Stimulated activated CD8-positive, alpha-beta memory T cell treated with anti-CD3 and anti-CD28 coated beads, Interleukin-7, amount 100 ng/mL, for 4 hours (primary cell): ENCODE data around the gene FBXO46.
"Not testable (repeated sequence)": the region's sequence is repeated elsewhere in the genome, so short reads cannot be mapped to it uniquely, and the experiment has no call there.

Source experiments
- DNase-seq, 2 donors: peaks; one replicate each; pipeline ENCODE4 v3.0.0-alpha.2; 2020; ENCODE audit warnings: low read depth in 2 of 2

Gene FBXO46

GRCh38 chr19:45728683-45729082 is 2.0 kb downstream of the FBXO46 start:
- not testable (repeated sequence) for DNase-seq

- DNase-seq = not testable (repeated sequence)
These were observed 10.6 kb downstream of the FBXO46 start for GRCh38 chr19:45720065-45720464.

GRCh38 chr19:45717983-45718650 is 12.6 kb downstream of the FBXO46 start:
- no peak for DNase-seq

GRCh38 chr19:45717131-45717982 is 13.3 kb downstream of the FBXO46 start:
- DNase-seq = peak; percentile 97

- no peak for DNase-seq
These were observed 14.2 kb downstream of the FBXO46 start for GRCh38 chr19:45716359-45717130.

GRCh38 chr19:45715139-45715538 is 15.6 kb downstream of the FBXO46 start:
- DNase-seq = no peak

GRCh38 chr19:45713141-45713540 is 17.6 kb downstream of the FBXO46 start:
- DNase-seq = no peak

- no peak for DNase-seq
These were observed 18.0 kb downstream of the FBXO46 start for GRCh38 chr19:45712699-45713067.

- DNase-seq = no peak
These were observed 18.6 kb downstream of the FBXO46 start for GRCh38 chr19:45711851-45712698.

GRCh38 chr19:45710356-45711130 is 20.2 kb downstream of the FBXO46 start:
- no peak for DNase-seq

GRCh38 chr19:45705710-45706415 is 24.8 kb downstream of the FBXO46 start:
- no peak for DNase-seq

- no peak for DNase-seq
These were observed 25.6 kb downstream of the FBXO46 start for GRCh38 chr19:45705115-45705514.

- DNase-seq = no peak
These were observed 29.0 kb downstream of the FBXO46 start for GRCh38 chr19:45701676-45702075.

- DNase-seq = peak; percentile 59 to 61
These were observed 37.4 kb downstream of the FBXO46 start for GRCh38 chr19:45693106-45693788.

GRCh38 chr19:45692187-45693105 is 38.2 kb downstream of the FBXO46 start, which contains the start of gene QPCTL:
Gene QPCTL, plus strand, starts transcription at chr19:45692666. Its CDS starts 38 bp downstream, at chr19:45692704.
- DNase-seq = peak; percentile 96 to 97

- DNase-seq = peak; percentile 87 to 89
These were observed 39.0 kb downstream of the FBXO46 start, which contains the start of gene SNRPD2 for GRCh38 chr19:45691516-45692186. Gene SNRPD2, minus strand, starts transcription at chr19:45691953. Its CDS starts 65 bp downstream, at chr19:45691888.

- DNase-seq = no peak
These were observed 43.1 kb downstream of the FBXO46 start for GRCh38 chr19:45687599-45687998.
